Suprapubic skin (tissue), 4 donors: ENCODE data around the gene ATXN10.

Experiments used
- CTCF ChIP-seq, 2 donors: fragments of 200-600 bp in 1 of 2; fragments of 450-650 bp in 1 of 2; sonication (generic) in 1 of 2; IDR thresholded peaks; one replicate each; pipeline ENCODE4 v1.5.1; 2016 to 2019; ENCODE audit warnings: antibody characterized with exemption in 2 of 2, mild to moderate bottlenecking in 1 of 2, moderate library complexity in 1 of 2
- POLR2A ChIP-seq, 2 donors: fragments of 450-650 bp; IDR thresholded peaks; one replicate each; pipeline ENCODE4 v1.6.1; 2017; ENCODE audit warnings: antibody characterized with exemption in 2 of 2, mild to moderate bottlenecking in 2 of 2, moderate library complexity in 2 of 2
- POLR2AphosphoS5 ChIP-seq, 3 donors: sonication (generic); formaldehyde crosslinking; IDR thresholded peaks; one replicate each; pipeline ENCODE4 v1.6.1; 2017; ENCODE audit warnings: antibody characterized with exemption in 3 of 3

GRCh38 chr22:45786726-45787125 lies 115.1 kb downstream of the ATXN10 start:
- TF ChIP-seq CTCF (IDR thresholded peaks at IDR 0.05) (no peak), POLR2A (IDR thresholded peaks at IDR 0.05) (no peak), POLR2AphosphoS5 (IDR thresholded peaks at IDR 0.05) (no peak)
